HG03442 (cell line): ENCODE measurements around the gene ARGLU1.

Source experiments
- ATAC-seq: cut with Tn5 transposase; IDR thresholded peaks from one replicate; pipeline ENCODE4 v1.9.1; 2021; ENCODE audit warnings: mild to moderate bottlenecking, moderate library complexity; ENCODE audit not compliant: unreplicated experiment

ARGLU1 gene

DNA sequence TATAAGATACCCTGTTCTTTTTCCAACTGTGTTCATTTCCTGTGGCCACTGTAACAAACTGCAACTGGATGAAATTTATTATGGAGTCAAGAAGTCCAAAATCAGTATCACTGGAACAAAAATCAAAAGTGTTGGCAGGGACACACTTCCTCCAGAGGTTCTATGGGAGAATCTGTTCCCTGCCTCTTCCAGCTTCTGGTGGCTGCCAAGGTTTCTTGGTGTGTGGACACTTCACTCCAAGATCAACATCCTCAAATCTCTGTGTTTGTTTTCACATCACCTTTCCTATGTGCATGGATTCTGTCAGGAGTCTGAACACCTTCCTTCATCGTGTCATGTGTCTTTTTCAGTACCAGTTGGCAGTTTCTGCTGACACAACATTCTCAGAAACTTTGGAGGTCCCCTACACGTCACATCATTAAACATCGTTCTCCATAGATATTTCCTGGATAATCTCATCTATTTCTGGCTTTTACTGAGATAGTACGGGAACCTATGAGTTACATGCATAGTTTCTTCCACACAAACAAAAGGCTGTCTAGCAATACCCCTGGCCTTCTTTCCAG is 17.3 kb downstream of the ARGLU1 start:
- ATAC-seq = no peak

DNA sequence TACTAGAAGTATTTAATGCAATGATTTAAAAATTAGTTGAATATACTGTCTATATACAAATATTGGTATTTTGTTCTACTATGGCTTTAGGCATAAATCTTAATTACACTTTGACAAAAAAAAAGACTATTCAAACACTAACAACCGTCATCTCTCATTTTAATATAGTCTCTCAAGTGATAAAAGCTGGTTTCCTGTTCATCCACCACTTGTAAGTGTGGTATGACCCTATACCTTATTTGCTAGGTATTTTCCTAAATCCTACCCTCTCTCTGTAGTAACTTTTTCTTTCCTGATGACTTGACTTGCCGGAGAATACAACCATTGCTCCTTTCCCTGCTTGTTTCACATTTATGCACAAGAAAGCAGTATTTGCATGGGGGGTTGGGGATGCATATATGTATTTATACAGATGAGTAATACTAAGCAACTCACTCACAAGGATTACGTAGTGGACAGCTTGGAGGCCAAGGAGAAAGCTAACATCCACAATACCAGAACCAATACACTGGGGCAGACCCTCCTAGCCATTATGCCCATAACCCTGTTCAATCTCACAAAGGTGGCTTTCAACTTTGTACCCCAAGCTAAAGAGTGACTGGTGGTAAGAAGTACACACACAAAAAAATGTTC is 19.8 kb downstream of the ARGLU1 start:
- ATAC-seq = no peak

DNA sequence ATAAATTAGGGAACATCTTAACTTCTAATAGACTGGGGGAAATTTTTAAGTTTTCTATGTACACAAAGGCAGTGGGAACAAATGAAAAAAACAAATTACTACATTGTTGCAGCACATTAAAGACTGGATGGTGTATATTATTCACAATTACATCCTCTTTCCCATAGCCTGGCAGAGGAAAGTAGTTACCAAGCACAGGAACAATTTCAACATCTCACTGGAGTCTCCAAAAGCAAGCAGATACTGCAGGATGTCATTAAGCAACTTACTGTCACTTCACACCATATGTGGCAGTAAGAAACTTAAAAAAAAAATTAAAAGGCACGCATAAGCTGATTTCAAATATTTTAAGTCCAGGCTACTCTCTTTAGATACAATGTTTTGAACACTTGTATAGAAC is 26.1 kb downstream of the ARGLU1 start:
- no peak for ATAC-seq

DNA sequence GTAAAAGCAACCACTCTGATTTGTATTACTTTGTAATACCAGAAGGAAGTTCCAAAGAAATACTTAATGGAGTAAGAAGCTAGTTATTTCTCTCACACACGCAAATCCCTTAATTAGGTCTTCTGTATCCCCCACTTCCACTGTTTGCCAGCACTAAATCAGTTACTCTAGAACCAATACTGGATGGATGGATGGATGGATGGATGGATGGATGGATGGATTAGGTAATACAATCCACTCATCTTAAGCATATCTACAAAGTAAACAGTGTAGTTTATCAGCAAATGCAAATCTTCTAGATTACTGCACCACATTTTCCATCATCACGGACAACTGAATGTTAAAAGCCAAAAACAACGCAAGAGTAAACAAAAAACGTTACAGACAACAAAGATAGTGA is 27.3 kb downstream of the ARGLU1 start:
- ATAC-seq = no peak

DNA sequence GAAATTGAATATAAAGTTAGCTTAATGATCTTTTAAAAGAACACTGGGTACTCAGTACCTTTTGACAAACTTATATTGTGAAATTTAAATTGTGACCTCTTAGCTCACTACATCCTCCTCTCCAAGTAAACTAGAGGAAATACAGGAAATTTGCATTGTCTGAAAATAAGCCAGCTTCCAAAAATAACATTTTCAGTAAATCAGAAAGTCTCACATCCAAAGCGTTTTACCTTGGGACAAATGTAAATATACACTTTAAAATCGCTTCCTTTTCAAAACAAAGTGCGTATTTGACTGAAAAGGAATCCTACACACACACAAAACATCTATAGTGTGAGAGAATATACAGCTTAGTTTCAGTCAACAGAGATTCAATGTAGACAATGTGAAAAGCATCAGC is 30.4 kb downstream of the ARGLU1 start:
- no peak for ATAC-seq

DNA sequence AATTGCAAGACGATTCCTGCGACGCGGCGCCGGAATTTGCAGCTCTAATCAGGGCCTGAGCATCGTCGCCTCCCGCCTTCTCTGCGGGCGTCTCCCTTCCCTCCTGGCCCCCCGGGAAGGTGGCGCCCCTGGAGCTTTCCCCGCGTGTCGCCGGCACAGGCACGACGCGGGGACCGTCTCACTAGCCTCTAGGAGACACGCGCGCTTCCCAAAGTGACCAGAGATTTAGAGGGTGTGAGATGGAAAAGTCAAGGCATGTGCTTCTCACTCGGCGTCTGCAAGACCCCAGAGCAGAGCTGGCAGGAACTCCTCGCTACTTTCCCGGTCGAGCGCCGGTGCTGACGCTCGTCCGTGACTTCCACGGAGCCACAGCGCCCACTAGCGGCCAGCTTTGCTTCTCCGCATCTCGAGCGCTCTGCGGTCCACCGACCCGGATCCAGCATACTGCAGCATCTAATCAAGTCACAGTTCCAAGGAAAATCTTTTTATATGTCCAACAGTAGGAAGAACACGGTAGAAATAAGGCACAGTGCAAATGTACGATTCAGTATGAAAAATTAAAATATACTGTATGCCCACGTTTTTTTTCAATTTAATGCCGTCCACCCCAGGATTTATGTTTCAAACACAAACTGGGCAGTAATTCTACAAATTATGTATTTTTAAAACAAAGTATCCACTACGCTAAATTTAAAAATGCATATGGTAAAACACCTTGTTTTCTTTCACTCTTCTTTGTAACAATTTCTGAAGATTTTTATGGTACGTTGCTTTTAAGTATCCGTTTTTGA is 31.5 kb downstream of the ARGLU1 start:
- ATAC-seq = peak; percentile 32

DNA sequence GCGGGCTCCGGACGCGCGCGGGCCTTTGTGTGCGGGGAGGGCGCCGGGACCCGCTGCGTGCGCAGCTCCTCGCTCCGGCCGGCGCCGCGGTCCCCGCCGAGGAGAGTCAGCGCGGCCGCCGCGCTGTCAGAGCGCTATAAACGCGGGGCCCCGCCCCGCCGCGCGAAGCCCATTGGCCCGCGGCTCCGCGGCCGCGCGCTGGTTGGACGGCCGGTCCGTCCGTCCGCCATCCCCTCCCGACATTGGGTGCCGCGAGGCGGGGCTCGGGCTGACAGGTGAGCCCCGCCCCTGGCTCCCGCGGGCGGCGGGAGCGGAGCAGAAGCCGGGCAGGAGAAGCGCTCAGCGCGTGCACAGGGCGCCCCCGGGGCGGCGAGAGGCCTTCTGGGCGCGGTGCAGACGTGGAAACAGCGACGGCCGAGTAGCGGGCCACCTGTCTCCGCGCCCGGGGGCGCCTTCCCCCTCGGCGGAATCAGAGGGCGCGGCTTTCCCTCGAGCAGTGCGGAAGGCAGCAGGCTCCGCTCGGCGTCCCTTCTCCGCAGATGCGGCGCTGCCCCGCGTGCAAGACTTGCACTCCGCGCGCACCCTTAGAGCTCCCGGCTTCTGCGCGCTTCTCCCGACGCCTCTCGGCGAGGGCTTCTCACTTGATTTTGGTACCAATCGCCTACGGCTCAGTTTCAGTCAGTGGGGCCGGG is 32.2 kb downstream of the ARGLU1 start, which contains the start of gene EFNB2:
TSS of gene EFNB2 (minus strand) at position 111 of the 692 bp plus-strand sequence. CDS start 698 bp downstream, outside the sequence.
- peak; percentile 96 for ATAC-seq

DNA sequence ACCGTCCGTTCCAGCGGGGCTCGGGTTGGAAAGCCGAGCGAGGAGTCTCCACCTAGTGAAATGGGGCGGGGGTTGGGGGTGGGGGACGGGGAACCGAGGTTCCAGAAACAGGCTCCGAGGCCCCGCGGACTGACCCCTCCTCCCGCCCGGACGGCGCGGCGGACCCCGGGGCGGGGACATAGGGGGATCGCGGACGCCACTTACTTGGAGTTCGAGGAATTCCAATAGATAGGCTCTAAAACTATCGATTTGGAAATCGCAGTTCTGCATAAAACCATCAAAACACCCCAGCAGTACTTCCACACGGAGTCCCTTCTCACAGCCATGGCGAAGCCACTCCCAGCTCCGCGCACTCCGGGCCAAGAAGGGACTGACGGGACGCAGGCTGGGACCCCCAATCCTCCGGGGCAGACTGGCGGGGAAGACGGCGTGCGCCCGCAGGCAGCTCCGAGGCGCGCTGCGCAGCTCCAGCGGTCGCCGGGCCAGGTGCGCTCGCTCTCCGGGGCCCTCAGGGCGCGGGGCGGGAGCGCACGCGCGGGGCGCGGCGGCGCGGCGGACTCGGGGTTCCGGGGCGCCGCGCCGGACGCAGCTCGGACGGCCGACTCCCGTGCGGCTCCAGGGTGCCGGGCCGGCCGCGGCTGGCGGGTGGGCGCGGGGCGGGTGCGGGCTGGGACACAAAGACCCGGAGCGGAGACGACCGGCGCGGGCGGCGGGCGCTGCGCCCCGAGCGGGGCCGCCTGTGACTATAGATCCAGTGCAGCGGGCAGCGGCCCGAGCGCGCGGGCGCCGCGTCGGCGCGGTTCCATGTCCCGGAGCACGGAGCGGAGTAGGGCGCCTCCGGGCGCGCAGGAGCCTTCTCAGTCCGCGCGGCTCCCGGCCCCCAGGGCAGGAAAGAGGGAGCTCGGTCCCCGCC is 33.0 kb downstream of the ARGLU1 start:
- peak; percentile 21 for ATAC-seq

DNA sequence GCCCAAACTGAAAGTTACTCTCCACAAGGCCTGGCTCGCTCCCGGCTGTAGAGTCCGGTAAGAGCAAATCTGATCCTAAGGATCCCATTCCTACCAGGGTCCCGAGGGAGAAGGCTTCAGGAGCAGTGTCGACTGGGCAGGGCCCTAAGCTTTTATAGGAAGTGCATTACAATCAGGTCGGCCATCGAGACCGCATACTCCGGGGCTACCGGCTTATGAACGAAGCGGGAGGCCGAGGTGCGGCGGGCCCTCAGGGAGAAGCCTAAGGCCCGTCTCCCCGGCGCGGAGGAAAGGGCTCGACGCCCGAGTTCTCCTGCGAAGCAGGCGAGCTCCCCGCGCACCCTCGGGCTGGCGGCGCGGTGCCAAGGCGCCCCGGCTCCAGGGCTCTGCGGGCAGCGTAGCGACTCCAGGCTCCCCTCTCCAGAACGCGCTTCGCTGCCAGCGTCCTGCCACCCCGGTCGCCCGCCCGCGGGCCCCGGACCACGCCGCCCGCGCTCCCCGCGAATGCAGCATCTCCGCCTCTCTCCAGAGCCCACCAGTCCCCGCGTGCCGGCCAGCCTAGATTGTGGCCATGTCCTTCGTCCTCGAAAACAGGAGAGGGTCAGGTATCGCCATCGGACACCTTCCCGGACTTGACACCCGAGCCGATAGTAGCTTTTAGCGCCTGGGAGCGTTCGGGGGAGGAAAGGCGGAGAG is 33.8 kb downstream of the ARGLU1 start:
- no peak for ATAC-seq

DNA sequence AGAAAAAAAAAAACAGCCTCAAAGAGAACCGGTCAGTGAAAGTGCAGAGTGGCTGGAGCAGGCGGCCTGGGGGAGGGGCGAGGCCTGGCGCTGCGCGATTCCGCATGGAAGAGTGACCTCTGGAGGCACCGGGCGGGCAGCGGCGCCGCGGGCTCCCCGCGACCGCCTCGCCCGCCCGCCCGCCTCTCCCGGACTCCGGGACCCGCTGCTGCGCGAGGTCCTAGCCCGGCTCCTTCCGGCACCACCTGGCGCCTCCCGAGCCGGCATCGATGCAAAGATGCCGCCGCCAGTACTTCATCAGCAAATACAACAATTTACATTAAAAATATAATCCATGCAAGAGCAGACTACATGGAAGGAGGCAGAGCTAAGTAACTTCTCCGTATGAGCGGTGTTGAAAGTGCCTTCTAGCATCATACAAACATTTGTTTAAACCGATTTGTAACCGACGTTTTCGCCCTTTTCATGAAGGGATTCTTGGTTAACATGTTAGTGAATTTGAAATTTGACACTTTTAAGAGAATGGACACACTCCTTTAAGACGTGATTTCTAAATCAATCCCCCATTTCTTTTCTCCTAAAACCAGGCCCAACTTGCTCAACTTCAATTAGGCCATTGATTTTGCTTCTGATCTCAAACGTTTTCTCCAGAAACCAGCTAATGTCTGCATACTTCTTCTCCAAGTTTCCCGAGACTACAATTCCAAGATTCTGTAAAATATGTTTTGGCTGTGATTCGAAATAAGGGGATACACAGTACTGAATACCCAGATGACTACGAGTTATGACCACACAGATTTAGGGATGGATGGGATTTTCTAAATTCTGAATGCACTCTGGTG is 34.6 kb downstream of the ARGLU1 start:
- no peak for ATAC-seq

DNA sequence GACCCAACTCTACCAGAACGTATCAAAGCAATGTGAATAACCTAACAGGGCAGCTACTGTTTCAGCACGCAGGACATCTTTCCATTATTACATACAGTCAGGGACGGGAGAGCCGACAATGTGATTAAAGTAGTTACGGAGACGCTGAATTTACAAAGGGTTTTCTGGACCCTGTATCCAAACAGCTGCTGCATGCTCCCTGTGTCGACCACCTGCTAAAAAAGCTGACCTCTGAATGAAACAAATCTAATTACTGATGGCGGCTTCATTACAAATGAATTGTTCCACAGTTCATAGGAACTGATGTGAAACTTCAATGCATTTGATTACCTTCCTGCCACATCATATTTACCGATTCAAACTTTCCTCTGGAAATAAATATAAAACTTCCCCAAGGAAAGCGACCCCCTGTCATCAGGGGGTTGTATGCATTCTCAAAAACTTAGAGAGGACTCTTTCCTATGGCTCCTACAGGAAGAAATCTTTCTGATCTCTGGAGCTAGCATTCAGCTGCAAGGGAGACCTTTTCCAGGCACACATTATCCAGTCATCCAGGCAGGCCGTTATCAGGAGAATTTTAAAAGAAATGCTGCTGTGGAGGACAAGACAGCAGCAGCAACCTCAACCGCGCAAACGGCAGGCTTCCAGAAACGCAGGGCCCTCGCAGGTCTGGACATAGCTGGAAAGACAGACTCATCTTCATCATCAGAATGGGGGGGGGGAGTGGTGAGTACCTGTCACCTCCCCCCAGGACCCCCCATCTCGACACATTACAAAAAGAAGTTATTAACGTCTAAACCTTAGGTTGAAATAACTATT is 35.6 kb downstream of the ARGLU1 start:
- no peak for ATAC-seq

DNA sequence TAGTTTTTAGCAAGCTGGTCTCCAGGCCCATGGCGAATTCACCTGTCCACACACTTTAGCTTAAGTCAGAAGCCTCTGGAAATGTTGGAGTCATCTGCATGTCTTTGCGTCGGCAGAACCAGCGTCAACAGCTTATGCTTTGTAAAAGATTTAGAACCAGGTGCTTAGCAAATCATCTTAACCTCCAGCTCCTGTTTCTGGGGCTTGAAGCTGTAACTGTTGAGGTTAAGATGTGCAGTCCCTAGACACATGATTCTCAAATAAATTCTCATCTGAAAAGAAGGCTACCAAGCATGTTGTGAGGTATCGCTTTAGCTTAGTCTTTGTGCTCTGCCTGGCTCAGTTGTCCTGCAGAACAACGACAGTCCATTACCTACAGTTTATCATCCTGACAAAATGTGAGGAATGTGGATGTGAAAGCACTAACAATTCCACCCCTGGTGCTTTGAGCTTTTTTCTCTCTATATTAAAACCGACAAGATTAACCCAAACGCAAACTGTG is 36.9 kb downstream of the ARGLU1 start:
- ATAC-seq = no peak

DNA sequence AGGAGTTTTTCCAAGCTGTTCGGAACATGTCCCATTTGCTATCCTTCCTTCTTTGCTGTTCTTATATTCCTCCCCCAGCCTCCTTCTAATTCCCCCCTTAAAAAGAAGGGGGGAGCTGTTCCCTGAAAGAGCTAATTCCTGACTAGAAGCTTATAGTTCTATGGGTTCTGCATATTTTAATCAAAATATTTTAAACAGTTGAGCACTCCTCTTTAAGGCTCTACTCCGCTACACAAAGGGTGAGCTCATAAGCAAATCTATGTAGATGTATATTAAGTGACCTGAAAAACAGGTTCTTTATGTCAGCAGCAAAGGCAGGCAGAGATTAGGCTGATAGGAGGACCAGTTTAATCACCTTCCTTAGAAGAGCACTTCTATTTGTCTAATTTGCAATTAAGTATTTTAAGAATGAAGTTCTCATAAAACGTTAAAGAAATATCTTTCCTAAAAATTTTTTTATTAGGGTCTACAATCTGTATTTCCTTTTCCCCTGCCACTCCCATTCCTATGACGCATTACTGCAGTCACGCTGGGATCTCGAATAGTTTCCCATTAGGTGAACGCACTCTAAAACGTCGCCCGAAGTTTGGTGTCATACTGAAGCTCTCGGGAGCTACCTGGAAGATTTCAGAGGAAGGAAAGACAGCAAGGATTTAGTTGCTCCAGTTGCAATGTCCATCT is 37.6 kb downstream of the ARGLU1 start:
- no peak for ATAC-seq

DNA sequence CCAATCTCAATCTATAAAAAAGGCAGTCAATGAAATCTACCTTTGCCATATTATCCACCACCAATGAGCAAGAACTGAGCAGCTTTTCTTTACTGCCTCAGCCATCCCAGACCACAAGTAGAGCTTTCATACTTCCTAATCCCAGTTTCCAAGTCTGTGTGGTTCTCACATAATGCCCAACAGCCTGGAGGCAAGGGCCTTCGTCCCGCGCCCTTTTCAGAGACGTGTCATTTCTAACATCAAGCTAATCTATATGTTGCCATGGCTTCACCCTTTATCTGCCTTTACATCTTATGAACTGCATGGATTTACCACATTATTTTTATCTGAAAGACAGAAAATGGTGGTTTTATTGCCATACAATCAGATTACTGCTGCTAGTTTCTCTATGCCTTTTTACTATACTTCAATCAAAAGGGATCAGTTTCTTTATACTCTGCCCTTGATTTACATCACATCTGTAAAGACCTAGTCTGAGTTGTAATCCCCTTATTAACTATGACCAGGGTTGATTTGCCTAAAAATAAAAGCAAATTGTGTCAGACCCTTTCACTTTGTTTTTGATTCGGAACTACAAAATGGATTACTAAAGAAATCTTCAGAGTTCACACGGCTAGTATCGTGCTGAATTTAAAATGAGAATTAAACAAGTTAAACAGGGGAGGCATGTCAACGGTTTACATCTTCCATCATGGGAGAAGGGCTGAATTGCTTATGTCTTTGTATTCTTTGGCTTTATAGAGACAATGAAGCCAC is 38.3 kb downstream of the ARGLU1 start:
- no peak for ATAC-seq

DNA sequence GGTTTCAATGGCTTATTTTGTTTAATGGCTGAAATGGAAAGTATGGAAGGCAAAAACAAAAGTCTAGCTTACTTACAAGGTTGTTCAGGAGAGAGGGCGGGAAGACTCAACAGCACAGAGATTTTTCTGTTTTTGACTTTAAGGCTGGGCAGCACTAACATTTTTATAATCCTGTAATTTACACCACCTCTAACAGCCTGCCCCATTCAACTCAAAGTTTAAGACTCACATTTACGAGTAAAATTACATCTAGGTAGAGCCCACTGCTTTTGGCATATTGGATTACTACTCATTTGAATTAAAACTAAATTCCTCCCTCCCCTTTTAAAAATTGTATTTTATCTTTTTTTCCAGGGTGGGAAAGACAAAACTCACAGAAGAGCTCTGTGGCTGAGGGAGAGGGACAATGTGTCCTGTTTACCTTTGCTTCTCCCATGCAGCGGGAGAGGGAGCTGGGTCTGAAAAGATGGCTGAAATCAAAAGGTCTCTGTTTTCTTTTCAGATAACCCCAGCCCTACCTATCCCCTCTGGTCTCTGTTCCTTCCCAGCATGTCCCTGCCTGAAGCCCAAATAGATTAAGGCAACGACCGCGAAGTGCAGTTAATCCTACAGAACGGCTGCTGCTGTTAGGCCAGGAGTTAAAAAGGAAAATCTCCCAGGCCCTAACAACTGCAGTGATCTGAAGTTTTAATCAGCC is 39.1 kb downstream of the ARGLU1 start:
- no peak for ATAC-seq

DNA sequence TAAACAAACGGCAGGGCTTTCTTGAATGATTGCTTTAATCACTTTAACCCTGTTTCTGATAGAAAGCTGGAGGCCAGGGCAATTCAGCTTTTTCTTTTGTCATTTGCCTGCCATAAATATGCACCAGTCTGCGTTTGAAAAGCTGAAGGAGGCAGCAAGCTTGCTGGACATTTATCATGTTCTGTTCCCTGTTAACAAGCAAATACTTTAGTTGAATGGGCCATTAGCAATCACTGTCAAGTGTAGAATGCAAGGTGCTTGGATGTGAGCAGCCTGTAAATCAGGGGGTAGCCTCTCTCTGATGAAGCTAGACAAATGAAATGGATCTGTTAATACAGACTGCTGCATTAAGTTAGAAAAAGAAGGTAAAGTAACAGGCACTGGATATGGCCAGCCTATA is 40.1 kb downstream of the ARGLU1 start:
- no peak for ATAC-seq
